ENCODE results near the gene FGF14. TPM values are rescaled to one million over a fixed set of nuclear protein-coding genes. Genes with fewer than 3 reads are reported as not detected.

Gene FGF14
- total and polyA plus RNA-seq, 2 of the 4 experiments (the other 2 are of a cell fraction) = under 0.01 TPM; not detected in 1

DNA sequence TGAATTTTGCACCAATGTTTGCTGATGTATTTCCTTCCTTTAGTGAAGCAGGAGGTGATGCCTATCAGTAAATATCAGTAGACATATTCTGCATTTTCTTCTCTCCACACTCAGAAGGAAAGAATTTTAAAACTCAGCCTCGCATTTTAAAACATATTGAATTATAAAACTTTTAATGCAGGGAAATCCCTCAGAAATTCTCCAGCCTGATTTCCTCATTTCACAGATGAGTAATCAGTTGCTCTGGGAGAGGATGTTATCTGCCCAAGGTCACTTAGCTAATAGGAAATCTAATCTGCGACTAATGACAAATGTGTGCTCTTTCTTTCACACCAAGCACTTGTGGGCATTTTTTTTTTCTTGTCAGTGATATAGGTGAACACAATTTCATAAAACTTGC is 628.8 kb downstream of the FGF14 start:
- no peak overlapping the region for H3K18ac ChIP-seq (ENCODE audit: low read depth, low read length)
- H3K27ac ChIP-seq (ENCODE audit: insufficient read depth, low read length) = no peak overlapping the region
- no peak overlapping the region for H4K8ac ChIP-seq (ENCODE audit: low read depth in 2 of 2, low read length in 2 of 2)
- intact Hi-C loops (cut with micrococcal nuclease) (no loop called here), in situ Hi-C loops (cut with MboI; ENCODE audit: low sequenced_read_pairs) (no loop called here), dilution Hi-C loops (cut with HindIII; ENCODE audit: low sequenced_read_pairs, unreplicated experiment) (no loop called here)
- H2BK15ac ChIP-seq (ENCODE audit: low read depth, low read length) = no peak overlapping the region
- no peak overlapping the region for H2BK20ac ChIP-seq (ENCODE audit: low read depth, low read length)
- H2BK120ac ChIP-seq (ENCODE audit: low read depth, low read length) = no peak overlapping the region
- H2AK9ac ChIP-seq (replicated peaks; ENCODE audit: low read depth, low read length, poor library complexity) = no peak overlapping the region
- no peaks in the 10 kb centered on the region for H3K79me1 ChIP-seq (ENCODE audit: low read depth in 1 of 2, low read length in 2 of 2)
- no peak overlapping the region for H2AK5ac ChIP-seq (ENCODE audit: low read depth, low read length)
- no peak for DNase-seq
- no peak overlapping the region for H4K5ac ChIP-seq (ENCODE audit: low read depth, low read length)
- WGBS, 2 experiments (ENCODE audit: extremely low coverage in 2 of 2, insufficient read length in 1 of 2) = no CpG with 5 or more reads among the region's 2 CpGs
- H4K91ac ChIP-seq (ENCODE audit: insufficient read depth, low read depth, low read length) = no peak overlapping the region
- H3K9ac ChIP-seq (ENCODE audit: low read depth, low read length) = no peak overlapping the region
- no TSS peak for BruUV-seq (replicated peaks)
- H4K20me1 ChIP-seq (ENCODE audit: insufficient read depth, low read length) = no peaks in the 10 kb centered on the region
- no peak overlapping the region for H3K14ac ChIP-seq (replicated peaks; ENCODE audit: low read depth, low read length)
- H3K36me3 ChIP-seq (ENCODE audit: control insufficient read depth, insufficient read depth, low read length) = no peaks in the 10 kb centered on the region
- H3K56ac ChIP-seq (ENCODE audit: extremely low read depth, insufficient read depth, low read length) = no peak overlapping the region
- H2BK5ac ChIP-seq (ENCODE audit: low read depth, low read length, poor library complexity, severe bottlenecking) = no peak overlapping the region
- H3K9me3 ChIP-seq (ENCODE audit: control insufficient read depth, insufficient read depth, low read length) = no peaks in the 10 kb centered on the region
- ChIA-PET CTCF (interaction anchor here (1.2 kb wide), 1 partner anchor 19 kb away, joined by 4 read pairs; no protein-coding TSS in a partner anchor), POLR2A (ENCODE audit: unreplicated experiment) (no interaction called here)
- ATAC-seq (ENCODE audit: low read depth) = no peak
- H3K4me1 ChIP-seq (ENCODE audit: control insufficient read depth, insufficient read depth, low read length) = no peaks in the 10 kb centered on the region
- no peak overlapping the region for H3K4ac ChIP-seq (ENCODE audit: low read depth, low read length)
- H3K9me1 ChIP-seq (ENCODE audit: insufficient read depth, low read length) = no peaks in the 10 kb centered on the region
- 0 out of 2 replicates have a peak, but pooled peaks cover 1% of the 10 kb centered on the region for H3K27me3 ChIP-seq (ENCODE audit: control insufficient read depth, insufficient read depth, low read length)
- TF ChIP-seq, protein P1, sequence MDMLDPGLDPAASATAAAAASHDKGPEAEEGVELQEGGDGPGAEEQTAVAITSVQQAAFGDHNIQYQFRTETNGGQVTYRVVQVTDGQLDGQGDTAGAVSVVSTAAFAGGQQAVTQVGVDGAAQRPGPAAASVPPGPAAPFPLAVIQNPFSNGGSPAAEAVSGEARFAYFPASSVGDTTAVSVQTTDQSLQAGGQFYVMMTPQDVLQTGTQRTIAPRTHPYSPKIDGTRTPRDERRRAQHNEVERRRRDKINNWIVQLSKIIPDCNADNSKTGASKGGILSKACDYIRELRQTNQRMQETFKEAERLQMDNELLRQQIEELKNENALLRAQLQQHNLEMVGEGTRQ (IDR thresholded peaks at IDR 0.05; ENCODE audit: low read depth, low read length) = no peak
- TF ChIP-seq CHD1 (IDR thresholded peaks at IDR 0.05; ENCODE audit: low read depth, low read length) = no peak
- TF ChIP-seq BHLHE40 (IDR thresholded peaks at IDR 0.05; ENCODE audit: low read depth, low read length) = no peak
- TF ChIP-seq FOS (IDR thresholded peaks at IDR 0.05; ENCODE audit: low read depth, low read length) = no peak
- H2AFZ ChIP-seq (replicated peaks; ENCODE audit: low read length, poor library complexity) = no peak overlapping the region
- no peak overlapping the region for H3K23ac ChIP-seq (ENCODE audit: low read depth, low read length)
- no peak overlapping the region for H3K4me3 ChIP-seq (ENCODE audit: insufficient read depth, low read depth, low read length)
- H3K4me2 ChIP-seq (ENCODE audit: low read depth, low read length) = no peak overlapping the region

Data from IMR-90 (cell line).